Measurements from ENCODE around the gene PCDHA8.
"Not testable (repeated sequence)": the region's sequence is repeated elsewhere in the genome, so short reads cannot be mapped to it uniquely, and the experiment has no call there.

Gene PCDHA8

DNA sequence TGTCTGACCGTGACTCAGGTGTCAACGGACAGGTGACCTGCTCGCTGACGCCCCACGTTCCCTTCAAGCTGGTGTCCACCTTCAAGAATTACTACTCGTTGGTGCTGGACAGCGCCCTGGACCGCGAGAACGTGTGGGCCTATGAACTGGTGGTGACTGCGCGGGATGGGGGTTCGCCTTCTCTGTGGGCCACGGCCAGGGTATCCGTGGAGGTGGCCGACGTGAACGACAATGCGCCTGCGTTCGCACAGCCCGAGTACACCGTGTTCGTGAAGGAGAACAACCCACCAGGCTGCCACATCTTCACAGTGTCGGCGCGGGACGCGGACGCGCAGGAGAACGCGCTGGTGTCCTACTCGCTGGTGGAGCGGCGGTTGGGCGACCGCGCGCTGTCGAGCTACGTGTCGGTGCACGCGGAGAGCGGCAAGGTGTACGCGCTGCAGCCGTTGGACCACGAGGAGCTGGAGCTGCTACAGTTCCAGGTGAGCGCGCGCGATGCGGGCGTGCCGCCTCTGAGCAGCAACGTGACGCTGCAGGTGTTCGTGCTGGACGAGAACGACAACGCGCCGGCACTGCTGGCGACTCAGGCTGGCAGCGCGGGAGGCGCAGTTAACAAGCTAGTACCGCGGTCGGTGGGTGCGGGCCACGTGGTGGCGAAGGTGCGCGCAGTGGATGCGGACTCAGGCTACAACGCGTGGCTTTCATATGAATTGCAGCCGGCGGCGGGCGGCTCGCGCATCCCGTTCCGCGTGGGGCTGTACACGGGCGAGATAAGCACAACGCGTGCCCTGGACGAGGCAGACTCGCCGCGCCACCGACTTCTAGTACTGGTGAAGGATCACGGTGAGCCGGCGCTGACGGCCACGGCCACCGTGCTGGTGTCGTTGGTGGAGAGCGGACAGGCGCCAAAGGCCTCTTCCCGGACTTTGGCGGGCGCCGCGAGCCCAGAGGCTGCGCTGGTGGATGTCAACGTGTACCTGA is 29.5 kb downstream of the PCDHA8 start:
- no peak for DNase-seq

GRCh38 chr5:140875085-140876065 is 34.4 kb downstream of the PCDHA8 start, which contains the start of gene PCDHA12:
Gene PCDHA12 (plus strand): TSS chr5:140875308. CDS start chr5:140875473, 165 bp downstream.
- no peak for DNase-seq

GRCh38 chr5:140876541-140877261 is 35.7 kb downstream of the PCDHA8 start:
- not testable (repeated sequence) for DNase-seq

DNA sequence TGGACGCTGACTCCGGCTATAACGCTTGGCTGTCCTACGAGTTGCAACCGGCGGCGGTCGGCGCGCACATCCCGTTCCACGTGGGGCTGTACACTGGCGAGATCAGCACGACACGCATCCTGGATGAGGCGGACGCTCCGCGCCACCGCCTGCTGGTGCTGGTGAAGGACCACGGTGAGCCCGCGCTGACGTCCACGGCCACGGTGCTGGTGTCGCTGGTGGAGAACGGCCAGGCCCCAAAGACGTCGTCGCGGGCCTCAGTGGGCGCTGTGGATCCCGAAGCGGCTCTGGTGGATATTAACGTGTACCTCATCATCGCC is 36.2 kb downstream of the PCDHA8 start:
- no peak for DNase-seq

- DNase-seq: no peak
Observed at GRCh38 chr5:140881889-140882590, 41.1 kb downstream of the PCDHA8 start, which contains the start of gene PCDHA13. Gene PCDHA13 (plus strand): TSS chr5:140882124. CDS start chr5:140882269, 145 bp downstream.

DNA sequence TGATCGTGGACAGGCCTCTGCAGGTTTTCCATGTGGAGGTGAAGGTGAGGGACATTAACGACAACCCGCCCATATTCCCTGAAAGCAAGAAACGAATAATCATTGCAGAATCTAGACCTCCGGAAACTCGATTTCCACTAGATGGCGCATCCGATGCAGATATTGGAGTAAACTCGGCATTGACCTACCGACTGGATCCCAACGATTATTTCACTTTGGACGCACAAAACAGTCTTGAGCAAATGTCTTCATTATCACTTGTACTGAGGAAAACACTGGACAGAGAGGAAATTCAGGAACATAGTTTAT is 41.6 kb downstream of the PCDHA8 start:
- no peak for DNase-seq

GRCh38 chr5:140883373-140883772 is 42.4 kb downstream of the PCDHA8 start:
- DNase-seq: no peak

GRCh38 chr5:140883927-140884697 is 43.1 kb downstream of the PCDHA8 start:
- DNase-seq: no peak
